ENCODE results near the gene GALNS.
A peak's percentile ranks its signal among the peaks of the same experiment; 100 is the strongest.

GALNS gene

DNA sequence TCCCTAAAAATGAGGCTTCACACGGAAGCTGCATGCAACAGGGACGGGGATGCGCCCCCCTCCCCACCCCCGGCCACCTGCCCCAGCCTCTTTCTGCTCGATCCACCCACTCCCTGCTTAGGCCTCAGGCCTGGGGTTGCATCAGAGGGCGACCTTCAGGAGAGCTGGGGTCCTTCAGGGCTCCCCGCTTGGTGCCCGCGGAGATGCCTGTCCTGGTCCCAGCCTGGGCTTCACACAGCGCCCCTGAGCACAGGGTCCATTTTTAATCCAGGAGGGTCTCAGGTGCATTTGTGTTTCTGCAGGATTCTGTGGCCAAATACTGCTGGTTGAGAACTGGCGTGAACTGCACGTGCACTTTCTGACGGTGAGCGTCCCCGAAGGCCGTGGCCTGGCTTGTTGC, 37.6 kb downstream of the GALNS start:
- no peak for DNase-seq
- no peaks in the 10 kb centered on the region for H3K4me1 Mint-ChIP-seq (ENCODE audit: low read depth)
- no peaks in the 10 kb centered on the region for H3K27me3 Mint-ChIP-seq
- H3K36me3 Mint-ChIP-seq (ENCODE audit: low read depth) = peaks cover 6% of the 10 kb centered on the region
- H3K4me3 Mint-ChIP-seq = no peak overlapping the region
- no peaks in the 10 kb centered on the region for H3K9me3 Mint-ChIP-seq
- peak overlapping the region; percentile 37 for H3K27ac Mint-ChIP-seq

DNA sequence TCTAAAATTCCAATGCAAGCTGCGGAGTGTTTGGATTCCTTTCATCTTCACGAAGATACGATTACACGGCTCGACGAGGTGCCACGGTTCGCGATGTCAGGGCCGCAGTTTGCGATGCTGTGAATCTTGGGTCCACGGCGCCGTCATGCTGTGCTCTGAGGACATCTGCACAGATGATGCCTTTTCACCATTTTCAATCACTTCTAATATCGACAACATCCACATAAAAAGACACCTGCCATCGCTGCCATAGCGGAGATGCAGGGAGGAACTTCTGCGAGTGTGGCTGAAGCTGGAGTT, 38.2 kb downstream of the GALNS start:
- Mint-ChIP-seq H3K27ac (no peak overlapping the region), H3K36me3 (ENCODE audit: low read depth) (peaks cover 6% of the 10 kb centered on the region), H3K4me3 (no peak overlapping the region), H3K4me1 (ENCODE audit: low read depth) (peaks cover 4% of the 10 kb centered on the region), H3K27me3 (no peaks in the 10 kb centered on the region), H3K9me3 (no peaks in the 10 kb centered on the region)
- DNase-seq = no peak

DNA sequence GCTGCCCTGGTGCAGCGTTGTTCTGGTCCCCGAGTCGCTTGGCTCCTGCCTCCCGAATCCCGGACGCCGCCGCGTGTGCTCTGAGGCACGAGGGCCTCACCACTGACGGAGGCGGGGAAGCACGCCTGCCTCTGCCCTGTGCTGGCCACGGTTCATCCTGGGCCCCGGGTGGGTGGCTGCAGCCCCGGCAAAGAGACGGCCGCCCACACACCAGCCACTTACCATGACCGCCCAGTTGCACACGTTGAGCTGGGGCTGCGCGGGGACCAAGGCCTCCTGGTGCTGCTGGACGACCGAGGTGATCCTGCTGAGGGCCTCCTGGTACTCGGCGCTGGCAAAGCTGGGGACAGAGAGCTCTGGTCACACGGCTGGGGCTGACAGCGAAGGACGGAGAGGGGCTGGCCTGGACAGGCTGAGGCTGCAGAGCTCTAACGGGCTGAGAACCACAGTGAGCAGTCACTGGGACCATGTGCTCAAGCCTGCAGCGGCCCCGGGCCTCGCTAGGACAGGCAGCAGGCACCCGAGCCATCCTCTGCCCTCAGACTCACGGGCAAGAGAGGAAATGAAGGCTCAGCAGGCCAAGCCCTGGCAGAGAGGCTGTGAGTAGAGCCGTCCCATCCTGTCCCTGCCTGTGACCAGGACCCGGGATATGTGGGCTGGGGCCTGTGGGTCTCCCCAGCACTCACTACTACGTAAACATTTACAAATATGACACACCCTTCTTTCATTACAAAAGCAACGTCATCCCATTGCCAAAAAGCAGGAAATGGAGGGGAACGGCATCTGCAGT, 38.8 kb downstream of the GALNS start:
- Mint-ChIP-seq H3K4me3 (no peak overlapping the region), H3K9me3 (no peaks in the 10 kb centered on the region), H3K27ac (peak overlapping the region; percentile 26), H3K4me1 (ENCODE audit: low read depth) (peaks cover 4% of the 10 kb centered on the region), H3K27me3 (no peaks in the 10 kb centered on the region), H3K36me3 (ENCODE audit: low read depth) (peaks cover 4% of the 10 kb centered on the region)
- no peak for DNase-seq

DNA sequence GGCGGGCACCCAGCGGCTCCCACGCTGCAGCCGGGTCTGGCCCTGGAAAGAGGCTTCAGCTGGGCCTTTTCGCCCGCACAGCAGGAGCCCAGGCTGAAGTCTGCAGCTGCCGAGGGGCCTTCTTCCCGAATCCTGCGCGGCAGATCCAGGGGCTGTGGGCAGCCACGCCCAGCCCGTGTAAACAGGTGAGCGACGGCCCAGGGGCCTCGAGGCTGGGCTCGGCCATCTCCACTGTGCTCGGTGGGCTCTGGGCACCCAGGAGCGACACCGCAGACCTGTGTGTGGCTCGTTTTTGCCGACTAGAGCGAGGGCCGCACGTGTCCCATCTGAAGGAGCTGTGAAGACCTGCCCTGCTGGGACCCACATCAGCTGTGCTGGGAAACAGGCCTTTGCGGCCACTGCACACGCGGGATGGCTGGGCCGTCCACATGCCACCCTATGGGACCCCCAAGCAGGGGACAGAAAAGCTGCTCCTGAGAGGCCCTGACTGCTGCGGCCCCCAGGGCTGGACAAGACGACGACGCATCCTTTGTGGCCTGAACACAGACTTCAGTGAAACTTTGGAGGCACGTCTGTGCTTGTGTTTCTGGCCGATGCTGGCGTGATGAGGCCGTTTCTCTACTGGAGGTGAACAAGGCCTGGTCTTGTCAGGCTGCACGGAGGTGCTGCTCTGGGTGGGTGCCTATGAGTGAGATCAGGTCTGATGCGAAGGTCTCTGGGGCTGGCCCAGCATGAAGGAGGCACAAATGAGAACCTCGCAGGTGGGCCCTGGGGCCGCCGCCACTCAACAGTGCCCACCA, 39.8 kb downstream of the GALNS start:
- DNase-seq = no peak
- Mint-ChIP-seq H3K27ac (no peak overlapping the region), H3K4me1 (ENCODE audit: low read depth) (peaks cover 10% of the 10 kb centered on the region), H3K4me3 (no peak overlapping the region), H3K27me3 (no peaks in the 10 kb centered on the region), H3K36me3 (ENCODE audit: low read depth) (peaks cover 1% of the 10 kb centered on the region), H3K9me3 (no peaks in the 10 kb centered on the region)

DNA sequence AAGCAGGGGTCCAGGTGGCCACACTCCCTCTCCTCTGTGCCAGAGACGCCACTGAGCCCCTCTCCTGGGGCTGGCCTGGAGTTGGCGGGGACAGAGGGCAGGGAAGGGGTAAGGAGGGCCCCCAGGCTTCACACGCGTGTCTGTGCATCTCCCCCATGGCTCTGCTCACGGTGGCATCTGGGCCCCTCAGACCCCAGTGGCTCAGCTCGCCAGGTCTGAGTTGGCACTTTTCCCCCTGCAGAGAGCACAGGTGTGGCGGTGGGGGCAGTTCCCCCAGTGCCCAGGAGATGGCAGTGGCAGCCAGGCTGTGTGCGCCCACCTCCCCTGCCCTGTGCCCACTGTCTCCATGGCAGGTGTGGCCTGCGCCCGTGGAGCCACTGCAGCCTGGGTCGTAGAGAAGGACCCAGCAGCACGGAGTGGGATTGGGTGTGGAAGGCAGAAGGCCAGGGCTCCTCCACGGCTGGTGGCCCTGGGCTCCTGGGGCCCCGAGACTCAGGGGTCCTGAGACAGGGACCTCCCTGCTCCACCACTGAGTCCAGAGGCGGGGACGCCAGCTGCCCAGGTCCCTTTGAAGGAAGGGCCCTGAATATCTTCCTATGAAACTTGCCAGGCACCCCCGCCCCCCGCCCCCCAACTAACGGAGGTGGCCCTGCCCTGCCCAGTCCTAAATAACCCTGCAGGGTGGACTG, 40.7 kb downstream of the GALNS start:
- H3K9me3 Mint-ChIP-seq = no peaks in the 10 kb centered on the region
- peaks cover 3% of the 10 kb centered on the region for H3K36me3 Mint-ChIP-seq (ENCODE audit: low read depth)
- peaks cover 11% of the 10 kb centered on the region for H3K4me1 Mint-ChIP-seq (ENCODE audit: low read depth)
- H3K27ac Mint-ChIP-seq = no peak overlapping the region
- H3K27me3 Mint-ChIP-seq = no peaks in the 10 kb centered on the region
- peak; percentile 79 for DNase-seq
- no peak overlapping the region for H3K4me3 Mint-ChIP-seq

DNA sequence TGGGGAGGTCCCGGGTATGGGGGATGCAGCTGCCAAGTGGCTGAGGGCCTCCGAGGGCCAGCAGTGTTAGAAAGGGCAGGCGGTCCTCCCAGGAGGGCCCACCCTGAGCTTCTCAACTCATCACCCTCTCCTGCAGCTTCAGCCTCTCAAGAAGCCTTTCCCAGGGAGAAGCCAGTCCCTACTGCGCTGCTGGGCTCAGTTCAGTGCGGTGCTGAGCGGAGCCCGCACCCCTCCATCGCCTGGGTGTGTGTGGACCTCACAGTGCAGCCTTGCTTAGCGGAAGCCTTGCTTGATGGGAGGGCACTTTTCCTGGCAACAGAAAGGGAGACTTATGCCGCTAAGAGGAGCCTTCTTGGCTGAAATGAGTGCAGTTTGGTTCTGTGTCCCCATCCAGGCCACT, 41.5 kb downstream of the GALNS start:
- Mint-ChIP-seq H3K4me1 (ENCODE audit: low read depth) (peaks cover 12% of the 10 kb centered on the region), H3K27ac (no peak overlapping the region), H3K4me3 (no peak overlapping the region), H3K9me3 (no peaks in the 10 kb centered on the region), H3K36me3 (ENCODE audit: low read depth) (peaks cover 11% of the 10 kb centered on the region), H3K27me3 (no peaks in the 10 kb centered on the region)
- no peak for DNase-seq

DNA sequence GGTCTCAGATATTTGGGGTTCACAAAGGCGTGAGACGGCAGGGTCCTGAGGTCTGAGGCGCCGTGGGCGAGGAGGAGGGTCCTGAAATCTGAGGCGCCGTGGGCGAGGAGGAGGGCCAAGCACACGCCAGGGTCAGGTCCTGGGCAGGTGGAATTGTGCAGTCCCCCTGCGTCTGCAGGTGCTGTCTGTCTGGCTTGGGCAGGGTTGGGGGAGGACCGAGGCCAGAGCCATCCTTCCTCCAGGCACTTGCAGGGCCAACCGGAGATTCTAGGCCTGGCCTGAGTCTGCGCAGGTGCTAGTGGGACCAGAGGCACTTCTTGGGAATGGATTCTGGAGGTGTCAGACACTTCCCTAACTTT, 42.6 kb downstream of the GALNS start:
- Mint-ChIP-seq H3K4me1 (ENCODE audit: low read depth) (peaks cover 22% of the 10 kb centered on the region), H3K9me3 (no peaks in the 10 kb centered on the region), H3K36me3 (ENCODE audit: low read depth) (peaks cover 22% of the 10 kb centered on the region), H3K4me3 (peak overlapping the region; percentile 23), H3K27ac (peak overlapping the region; percentile 41), H3K27me3 (no peaks in the 10 kb centered on the region)
- DNase-seq = no peak

DNA sequence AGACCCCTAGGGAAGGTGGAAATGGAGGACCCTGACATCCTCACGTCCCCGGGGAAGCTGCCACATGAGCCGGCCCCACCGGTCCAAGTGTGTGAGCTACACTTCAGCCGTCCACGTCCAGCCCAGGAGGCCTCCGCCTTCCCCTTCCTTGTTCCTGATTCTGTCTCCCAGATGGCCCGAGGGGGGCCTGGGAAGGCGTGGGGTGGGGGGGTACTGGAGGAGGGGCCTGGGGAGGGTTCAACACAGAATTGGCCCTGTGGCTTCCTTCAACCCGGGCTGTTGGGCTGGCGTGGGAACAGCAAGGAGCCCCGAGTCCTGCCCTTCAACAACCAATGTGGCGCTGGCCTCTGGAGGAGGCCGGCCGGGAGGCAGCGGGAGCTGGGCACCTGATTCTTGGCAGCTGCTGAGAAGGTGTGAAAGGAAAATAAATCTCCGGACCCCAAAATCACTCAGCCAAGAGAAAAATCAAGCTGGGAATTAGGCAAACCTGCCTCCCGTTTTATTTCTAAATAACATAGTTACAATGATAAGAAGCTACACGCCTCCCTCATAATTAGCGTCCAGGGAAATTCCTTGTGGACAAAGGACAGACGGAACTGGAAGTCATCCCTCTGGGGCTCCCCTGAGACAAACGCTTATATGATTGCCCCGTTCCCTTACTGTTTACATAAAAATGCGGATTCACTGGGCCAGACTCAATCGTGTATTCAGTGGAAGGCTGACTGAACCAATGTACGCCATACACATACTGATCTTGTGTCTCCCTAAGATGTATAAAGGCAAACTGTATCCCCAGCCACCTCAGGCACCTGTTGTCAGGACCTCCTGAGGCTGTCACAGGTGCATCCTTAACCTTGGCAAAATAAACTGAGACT, 43.2 kb downstream of the GALNS start:
- peak overlapping the region; percentile 23 for H3K4me3 Mint-ChIP-seq
- H3K36me3 Mint-ChIP-seq (ENCODE audit: low read depth) = peaks cover 29% of the 10 kb centered on the region
- H3K4me1 Mint-ChIP-seq (ENCODE audit: low read depth) = peaks cover 24% of the 10 kb centered on the region
- no peaks in the 10 kb centered on the region for H3K27me3 Mint-ChIP-seq
- H3K9me3 Mint-ChIP-seq = no peaks in the 10 kb centered on the region
- H3K27ac Mint-ChIP-seq = peak overlapping the region; percentile 41
- DNase-seq = no peak

DNA sequence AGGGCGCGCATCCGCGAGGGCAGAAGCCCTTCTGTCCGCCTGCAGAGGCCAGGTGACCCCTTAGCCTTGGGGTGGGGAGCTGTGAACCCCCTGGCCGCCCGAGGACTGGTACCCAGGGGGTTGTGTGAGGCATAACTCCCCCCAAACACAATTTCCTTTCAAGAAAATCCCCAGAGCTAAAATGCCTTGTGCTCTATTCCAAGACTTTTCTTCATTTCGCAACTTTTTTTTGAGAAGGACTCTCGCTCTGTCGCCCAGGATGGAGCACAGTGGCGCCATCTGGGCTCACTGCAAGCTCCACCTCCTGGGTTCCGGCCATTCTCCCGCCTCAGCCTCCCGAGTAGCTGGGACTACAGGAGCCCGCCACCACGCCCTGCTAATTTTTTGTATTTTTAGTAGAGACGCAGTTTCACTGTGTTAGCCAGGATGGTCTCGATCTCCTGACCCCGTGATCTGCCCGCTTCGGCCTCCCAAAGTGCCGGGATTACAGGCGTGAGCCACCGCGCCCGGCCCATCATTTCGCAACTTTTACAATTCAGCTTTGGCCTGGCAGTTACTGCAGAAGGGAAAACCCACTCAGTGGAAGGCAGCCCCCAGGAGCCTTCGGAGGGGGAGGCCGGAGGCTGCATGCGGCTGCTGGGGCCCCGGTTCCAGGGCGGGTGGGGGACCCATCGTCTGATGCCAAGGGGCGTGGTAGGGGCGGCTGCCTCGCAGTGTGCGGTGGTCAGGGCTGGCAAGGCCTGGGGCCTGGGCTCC, 44.1 kb downstream of the GALNS start:
- Mint-ChIP-seq H3K27ac (peak overlapping the region; percentile 93), H3K36me3 (ENCODE audit: low read depth) (peaks cover 37% of the 10 kb centered on the region), H3K9me3 (no peaks in the 10 kb centered on the region), H3K27me3 (no peaks in the 10 kb centered on the region), H3K4me3 (peak overlapping the region; percentile 93), H3K4me1 (ENCODE audit: low read depth) (peaks cover 31% of the 10 kb centered on the region)
- DNase-seq = no peak

DNA sequence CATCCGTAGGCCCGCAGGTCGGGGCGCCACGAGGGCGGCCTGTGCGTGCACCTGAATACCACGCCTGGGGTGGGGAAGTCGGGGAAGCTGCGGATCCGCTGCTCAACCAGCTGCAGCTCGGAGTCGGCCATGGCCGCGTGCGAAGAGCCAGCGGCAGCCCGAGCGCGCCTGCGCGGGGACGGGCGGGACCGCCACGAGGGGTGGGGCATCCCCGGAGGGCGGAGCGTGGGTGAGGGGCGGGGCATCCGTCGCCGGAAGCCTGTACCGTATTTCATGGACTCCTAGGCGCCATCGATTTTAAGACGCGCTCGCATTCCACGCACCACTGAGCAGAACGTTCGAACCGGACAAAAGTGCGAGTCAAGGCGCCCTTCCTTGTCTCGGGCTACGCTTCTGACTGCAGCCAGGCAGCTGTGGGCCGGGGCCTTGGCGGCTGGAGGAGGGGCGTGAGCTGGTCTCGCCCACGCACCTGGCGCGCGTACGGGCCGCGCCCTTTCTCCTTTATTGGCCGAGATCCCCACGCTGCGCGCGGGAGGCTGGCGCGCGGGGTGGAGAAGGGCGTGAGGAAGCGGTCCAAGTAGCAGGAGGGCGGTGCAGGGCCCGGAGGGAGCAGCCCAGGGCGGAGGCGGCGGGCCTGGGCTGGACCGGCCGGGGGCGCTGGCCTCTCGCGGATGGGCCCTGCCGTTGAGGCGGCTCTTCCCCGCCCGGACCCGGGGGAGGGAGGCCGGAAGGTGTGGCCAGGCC, 44.8 kb downstream of the GALNS start, which contains the start of gene APRT:
Gene APRT (minus strand): TSS at position 160 of the 744 bp plus-strand sequence. CDS start 29 bp downstream, at position 131.
- Mint-ChIP-seq H3K4me3 (peak within 1 kb of the TSS; percentile 93), H3K9me3 (no peaks in the 10 kb centered on the region), H3K27me3 (no peaks in the 10 kb centered on the region), H3K27ac (peak within 1 kb of the TSS; percentile 98), H3K4me1 (ENCODE audit: low read depth) (peaks cover 33% of the 10 kb centered on the region), H3K36me3 (ENCODE audit: low read depth) (peaks cover 44% of the 10 kb centered on the region)
- peak; percentile 100 for DNase-seq

DNA sequence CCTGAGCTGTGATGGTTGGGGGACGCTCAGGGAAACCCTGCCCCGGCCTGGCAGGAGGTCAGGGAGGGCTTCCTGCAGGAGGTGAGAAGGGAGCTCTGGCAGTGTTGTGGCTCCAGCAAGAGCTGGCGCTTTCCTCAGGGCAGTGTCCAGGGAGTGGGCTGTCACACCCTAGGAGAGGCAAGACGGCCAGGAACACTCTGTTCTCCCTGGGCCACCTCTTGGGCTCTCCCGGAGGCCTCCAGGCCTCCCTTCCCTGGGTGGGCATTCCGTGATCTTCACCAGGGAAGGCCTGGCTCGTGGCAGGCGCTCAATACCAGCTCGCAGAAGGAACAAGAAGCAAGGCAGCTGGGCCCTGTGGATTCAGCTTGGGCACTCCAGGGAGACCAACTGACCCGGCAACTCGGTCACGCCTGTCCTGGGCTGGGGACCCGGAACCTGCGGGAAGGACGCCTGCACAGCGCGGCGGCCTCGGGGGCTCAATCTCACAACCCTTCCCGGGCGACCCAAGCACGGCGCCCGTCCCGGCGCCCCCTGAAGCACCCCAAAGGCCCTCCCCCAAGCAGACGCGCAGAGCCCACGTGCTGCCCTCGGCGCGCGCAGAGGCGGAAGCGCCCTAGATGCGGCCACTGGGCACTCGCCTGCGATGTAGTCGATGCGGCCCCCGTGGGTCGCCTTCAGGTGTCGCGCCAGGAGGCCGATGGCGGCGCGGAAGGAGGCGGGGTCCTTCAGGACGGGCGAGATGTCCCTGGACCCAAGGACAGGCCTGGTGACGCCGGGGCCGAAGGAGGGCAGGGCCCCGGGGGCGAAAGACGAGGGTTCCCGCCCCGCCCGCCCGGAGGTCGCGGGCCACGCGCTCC, 45.6 kb downstream of the GALNS start:
- Mint-ChIP-seq H3K9me3 (no peaks in the 10 kb centered on the region), H3K27me3 (no peaks in the 10 kb centered on the region), H3K36me3 (ENCODE audit: low read depth) (peaks cover 52% of the 10 kb centered on the region), H3K4me1 (ENCODE audit: low read depth) (peaks cover 33% of the 10 kb centered on the region), H3K27ac (peak overlapping the region; percentile 98), H3K4me3 (peak overlapping the region; percentile 93)
- DNase-seq = no peak

DNA sequence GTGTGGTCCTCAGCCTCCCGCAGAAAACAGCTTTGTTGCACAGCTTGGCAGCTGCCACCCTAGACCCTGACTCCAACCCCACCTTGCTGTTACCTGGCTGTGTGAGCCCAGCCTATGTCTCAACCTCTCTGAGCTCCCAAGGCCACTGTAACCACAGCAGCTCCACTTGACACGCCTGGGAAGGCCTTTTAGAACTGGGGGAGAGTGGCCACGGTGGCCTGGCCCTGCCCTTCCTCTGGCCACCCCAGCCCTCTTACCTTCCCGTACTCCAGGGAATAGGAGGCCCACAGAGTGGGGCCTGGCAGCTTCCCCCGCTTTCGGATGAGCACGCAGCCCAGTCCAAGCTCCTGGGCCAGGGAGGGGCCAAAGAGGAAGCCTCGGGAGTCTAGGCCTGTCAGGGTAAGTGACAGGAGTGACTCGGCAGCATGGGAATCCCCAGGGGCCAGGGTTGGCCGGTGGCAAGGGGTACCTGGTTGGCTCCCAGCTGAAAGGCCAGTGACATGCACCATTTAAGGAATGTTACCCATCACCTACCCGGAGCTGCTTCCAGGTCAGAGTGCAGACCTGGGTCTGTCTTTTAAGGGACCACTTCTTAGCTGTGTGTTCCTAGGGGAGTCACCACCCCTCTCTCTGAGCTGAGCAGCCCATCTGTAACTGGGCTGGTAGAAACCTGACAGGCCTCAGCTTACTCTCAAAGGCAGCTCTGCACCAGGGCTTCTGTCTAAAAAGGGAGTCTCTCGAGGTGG, 46.4 kb downstream of the GALNS start:
- H3K4me3 Mint-ChIP-seq = peak overlapping the region; percentile 93
- DNase-seq = peak; percentile 72
- no peaks in the 10 kb centered on the region for H3K9me3 Mint-ChIP-seq
- H3K27me3 Mint-ChIP-seq = no peaks in the 10 kb centered on the region
- H3K4me1 Mint-ChIP-seq (ENCODE audit: low read depth) = peaks cover 33% of the 10 kb centered on the region
- peaks cover 60% of the 10 kb centered on the region for H3K36me3 Mint-ChIP-seq (ENCODE audit: low read depth)
- peak overlapping the region; percentile 98 for H3K27ac Mint-ChIP-seq
